NCI-H524 treated with DMSO at 0.1 percent for 48 hours (cell line): ENCODE results near the gene ST3GAL3.

Experiments used
- DNase-seq: peaks from one replicate; lab custom pipeline; 2025; lab: John Stamatoyannopoulos, UW

ST3GAL3 gene

GRCh38 chr1:43878854-43879253 lies 171.5 kb downstream of the ST3GAL3 start:
- DNase-seq = no peak

- no peak for DNase-seq
Observed at GRCh38 chr1:43879414-43879813, 172.1 kb downstream of the ST3GAL3 start.

GRCh38 chr1:43879996-43880395 lies 172.7 kb downstream of the ST3GAL3 start:
- DNase-seq = no peak

- DNase-seq = no peak
Observed at GRCh38 chr1:43880604-43881003, 173.3 kb downstream of the ST3GAL3 start.

GRCh38 chr1:43881415-43881814 lies 174.1 kb downstream of the ST3GAL3 start:
- DNase-seq = no peak

- DNase-seq = no peak
Observed at GRCh38 chr1:43882763-43883162, 175.4 kb downstream of the ST3GAL3 start.

GRCh38 chr1:43883321-43883720 lies 176.0 kb downstream of the ST3GAL3 start:
- no peak for DNase-seq

- no peak for DNase-seq
Observed at GRCh38 chr1:43885279-43885801, 178.0 kb downstream of the ST3GAL3 start.

GRCh38 chr1:43887748-43888147 lies 180.4 kb downstream of the ST3GAL3 start:
- DNase-seq = no peak

- no peak for DNase-seq
Observed at GRCh38 chr1:43890815-43891214, 183.5 kb downstream of the ST3GAL3 start.

GRCh38 chr1:43893006-43893405 lies 185.7 kb downstream of the ST3GAL3 start:
- no peak for DNase-seq

GRCh38 chr1:43898981-43899380 lies 191.6 kb downstream of the ST3GAL3 start:
- DNase-seq = no peak

- DNase-seq = no peak
Observed at GRCh38 chr1:43900386-43900785, 193.1 kb downstream of the ST3GAL3 start.

GRCh38 chr1:43901196-43901961 lies 194.0 kb downstream of the ST3GAL3 start:
- DNase-seq = no peak

- DNase-seq = no peak
Observed at GRCh38 chr1:43902058-43902831, 194.9 kb downstream of the ST3GAL3 start.

- no peak for DNase-seq
Observed at GRCh38 chr1:43904660-43905551, 197.6 kb downstream of the ST3GAL3 start.

- DNase-seq = no peak
Observed at GRCh38 chr1:43908226-43908625, 200.9 kb downstream of the ST3GAL3 start.

GRCh38 chr1:43908858-43909257 lies 201.5 kb downstream of the ST3GAL3 start:
- no peak for DNase-seq

GRCh38 chr1:43910343-43910742 lies 203.0 kb downstream of the ST3GAL3 start:
- DNase-seq = no peak

GRCh38 chr1:43912607-43913006 lies 205.3 kb downstream of the ST3GAL3 start:
- DNase-seq = no peak

- DNase-seq = no peak
Observed at GRCh38 chr1:43913051-43913501, 205.7 kb downstream of the ST3GAL3 start.
